Skeletal muscle cell (primary cell): ENCODE data around the gene TTLL11.
"Not testable (repeated sequence)": the region's sequence is repeated elsewhere in the genome, so short reads cannot be mapped to it uniquely, and the experiment has no call there.

Experiments
- DNase-seq: peaks from one replicate; pipeline ENCODE4 v3.0.0-alpha.2; 2010; ENCODE audit warnings: low read depth
- H3K4me3 ChIP-seq: 2 replicates; pipeline ENCODE4 v1.5.1; 2011; ENCODE audit warnings: low read depth, mild to moderate bottlenecking, control low read depth, low read length, moderate library complexity

Gene TTLL11

GRCh38 chr9:122088880-122089706, 4.0 kb downstream of the TTLL11 start:
- DNase-seq = no peak
- H3K4me3 ChIP-seq = no peak overlapping the region

GRCh38 chr9:122087406-122088200, 5.5 kb downstream of the TTLL11 start:
- no peak overlapping the region for H3K4me3 ChIP-seq
- DNase-seq = no peak

- no peak overlapping the region for H3K4me3 ChIP-seq
- DNase-seq = no peak
Observed at GRCh38 chr9:122086873-122087272, 6.2 kb downstream of the TTLL11 start.

- no peak for DNase-seq
Observed at GRCh38 chr9:122085260-122085659, 7.8 kb downstream of the TTLL11 start.

GRCh38 chr9:122084026-122084675, 9.0 kb downstream of the TTLL11 start:
- H3K4me3 ChIP-seq = no peak overlapping the region
- DNase-seq = no peak

More at GRCh38 chr9:122085260-122085659, 7.8 kb downstream of the TTLL11 start:
- no peak overlapping the region for H3K4me3 ChIP-seq

GRCh38 chr9:122080986-122081385, 12.1 kb downstream of the TTLL11 start:
- no peak for DNase-seq
- no peak overlapping the region for H3K4me3 ChIP-seq

- no peak for DNase-seq
- H3K4me3 ChIP-seq = no peak overlapping the region
Observed at GRCh38 chr9:122078557-122078956, 14.6 kb downstream of the TTLL11 start.

- no peak for DNase-seq
- H3K4me3 ChIP-seq = no peak overlapping the region
Observed at GRCh38 chr9:122076773-122077172, 16.3 kb downstream of the TTLL11 start.

GRCh38 chr9:122076117-122076516, 17.0 kb downstream of the TTLL11 start:
- H3K4me3 ChIP-seq = no peak overlapping the region
- DNase-seq = no peak

GRCh38 chr9:122075135-122076030, 17.7 kb downstream of the TTLL11 start:
- H3K4me3 ChIP-seq = no peak overlapping the region
- no peak for DNase-seq

- H3K4me3 ChIP-seq = no peak overlapping the region
- DNase-seq = no peak
Observed at GRCh38 chr9:122071715-122072114, 21.4 kb downstream of the TTLL11 start.

- DNase-seq = no peak
Observed at GRCh38 chr9:122070728-122071515, 22.2 kb downstream of the TTLL11 start.

GRCh38 chr9:122066680-122067079, 26.4 kb downstream of the TTLL11 start:
- not testable (repeated sequence) for H3K4me3 ChIP-seq, DNase-seq

More at GRCh38 chr9:122070728-122071515, 22.2 kb downstream of the TTLL11 start:
- H3K4me3 ChIP-seq = no peak overlapping the region

- DNase-seq = no peak
- no peak overlapping the region for H3K4me3 ChIP-seq
Observed at GRCh38 chr9:122065923-122066629, 27.0 kb downstream of the TTLL11 start.

GRCh38 chr9:122060481-122060880, 32.6 kb downstream of the TTLL11 start:
- H3K4me3 ChIP-seq = no peak overlapping the region
- DNase-seq = no peak

GRCh38 chr9:122059955-122060324, 33.2 kb downstream of the TTLL11 start:
- no peak overlapping the region for H3K4me3 ChIP-seq

GRCh38 chr9:122059214-122059954, 33.7 kb downstream of the TTLL11 start:
- no peak overlapping the region for H3K4me3 ChIP-seq
- no peak for DNase-seq

More at GRCh38 chr9:122059955-122060324, 33.2 kb downstream of the TTLL11 start:
- DNase-seq = no peak
